ENCODE measurements around the gene COPS2.

GRCh38 chr15:49083401-49084284 is 71.8 kb downstream of the COPS2 start:
- TF ChIP-seq RELA (CRISPR knock-in tag; IDR thresholded peaks at IDR 0.05) (no peak), CTCF (CRISPR knock-in tag; IDR thresholded peaks at IDR 0.05) (no peak), ZSCAN31 (CRISPR knock-in tag; IDR thresholded peaks at IDR 0.05; ENCODE audit: low read depth) (no peak), ZNF747 (CRISPR knock-in tag; IDR thresholded peaks at IDR 0.05; ENCODE audit: borderline replicate concordance) (no peak)

Data from HepG2 (cell line).